Caco-2 (cell line): ENCODE data around the gene SIM1. TPM values are rescaled to one million over a fixed set of nuclear protein-coding genes. Genes with fewer than 3 reads are reported as not detected.

ENCODE experiments used
- BruUV-seq: library from RNA; stranded (reverse); fragments of 400-500 nt; replicated peaks from 2 replicates; lab custom pipeline; 2021; lab: Mats Ljungman, UMichigan
- CTCF ChIA-PET: fragments of 300-600 bp; sonication (Branson Sonifier 250); formaldehyde crosslinking; loops from one replicate; lab custom pipeline; 2022; ENCODE audit warnings: antibody characterized with exemption; lab: Charles Lee
- POLR2A ChIA-PET: fragments of 300-600 bp; sonication (Branson Sonifier 250); formaldehyde crosslinking; loops from one replicate; lab custom pipeline; 2022; ENCODE audit warnings: antibody characterized with exemption; lab: Charles Lee
- DNase-seq, 2 experiments: peaks; one replicate each; pipeline versions ENCODE4 v3.0.0 to v3.0.0-alpha.2; 2020 to 2022
- H3K27me3 ChIP-seq: replicated peaks from 2 replicates; pipeline ENCODE4 v1.6.0; 2011; ENCODE audit warnings: low read length; ENCODE audit not compliant: control insufficient read depth, insufficient read depth
- H3K36me3 ChIP-seq: 2 replicates; pipeline ENCODE4 v1.5.1; 2011; ENCODE audit warnings: low read length; ENCODE audit not compliant: control insufficient read depth, insufficient read depth
- H3K4me1 ChIP-seq: fragments of 250-450 bp; sonication (Bioruptor Pico); 2 replicates; pipeline ENCODE4 v1.5.1; 2020; ENCODE audit warnings: mild to moderate bottlenecking
- H3K4me3 ChIP-seq: 2 replicates; pipeline ENCODE4 v1.5.1; 2011; ENCODE audit warnings: low read depth, mild to moderate bottlenecking, control low read depth, low read length
- H3K9me3 ChIP-seq: fragments of 250-450 bp; sonication (Bioruptor Pico); 2 replicates; pipeline ENCODE4 v1.5.1; 2020; ENCODE audit warnings: mild to moderate bottlenecking, moderate library complexity
- H3K27ac Mint-ChIP-seq: one replicate; pipeline ENCODE4 v1.8.0; 2022; ENCODE audit warnings: mixed read lengths; ENCODE audit not compliant: unreplicated experiment
- H3K27me3 Mint-ChIP-seq: one replicate; pipeline ENCODE4 v1.8.0; 2022; ENCODE audit warnings: mixed read lengths; ENCODE audit not compliant: insufficient read depth, unreplicated experiment
- H3K36me3 Mint-ChIP-seq: one replicate; pipeline ENCODE4 v1.8.0; 2022; ENCODE audit warnings: mild to moderate bottlenecking, mixed read lengths; ENCODE audit not compliant: insufficient read depth, unreplicated experiment
- H3K4me1 Mint-ChIP-seq: one replicate; pipeline ENCODE4 v1.8.0; 2022; ENCODE audit warnings: low read depth, mixed read lengths; ENCODE audit not compliant: unreplicated experiment
- H3K4me3 Mint-ChIP-seq: one replicate; pipeline ENCODE4 v1.8.0; 2022; ENCODE audit warnings: mild to moderate bottlenecking, moderate library complexity, mixed read lengths; ENCODE audit not compliant: unreplicated experiment
- H3K9me3 Mint-ChIP-seq: one replicate; pipeline ENCODE4 v1.8.0; 2022; ENCODE audit warnings: mixed read lengths; ENCODE audit not compliant: unreplicated experiment
- CTCF ChIP-seq, 2 experiments: fragments of 200-600 bp in 1 of 2; IDR thresholded peaks; 1 replicate in 1 of 2; 2 replicates in 1 of 2; pipeline versions ENCODE4 v1.5.1 to v1.8.0; 2011 to 2022; ENCODE audit warnings: antibody characterized with exemption in 1 of 2, control low read depth in 1 of 2, inconsistent platforms in 1 of 2, low read depth in 1 of 2, low read length in 1 of 2, mild to moderate bottlenecking in 1 of 2, moderate library complexity in 1 of 2; ENCODE audit not compliant: insufficient read depth in 1 of 2, severe bottlenecking in 1 of 2, unreplicated experiment in 1 of 2
- intact Hi-C: fragments of 100-400 bp; cut with micrococcal nuclease; formaldehyde crosslinking; loops from one replicate; pipeline ENCODE4 v1.10.0; 2022; ENCODE audit not compliant: unreplicated experiment
- total RNA-seq: library from RNA; stranded (reverse); gene quantifications from 2 replicates; pipeline ENCODE4 v1.2.3, GENCODE V29; 2022

The SIM1 gene
- total RNA-seq, 1 experiment from 2014 or later = not detected

DNA sequence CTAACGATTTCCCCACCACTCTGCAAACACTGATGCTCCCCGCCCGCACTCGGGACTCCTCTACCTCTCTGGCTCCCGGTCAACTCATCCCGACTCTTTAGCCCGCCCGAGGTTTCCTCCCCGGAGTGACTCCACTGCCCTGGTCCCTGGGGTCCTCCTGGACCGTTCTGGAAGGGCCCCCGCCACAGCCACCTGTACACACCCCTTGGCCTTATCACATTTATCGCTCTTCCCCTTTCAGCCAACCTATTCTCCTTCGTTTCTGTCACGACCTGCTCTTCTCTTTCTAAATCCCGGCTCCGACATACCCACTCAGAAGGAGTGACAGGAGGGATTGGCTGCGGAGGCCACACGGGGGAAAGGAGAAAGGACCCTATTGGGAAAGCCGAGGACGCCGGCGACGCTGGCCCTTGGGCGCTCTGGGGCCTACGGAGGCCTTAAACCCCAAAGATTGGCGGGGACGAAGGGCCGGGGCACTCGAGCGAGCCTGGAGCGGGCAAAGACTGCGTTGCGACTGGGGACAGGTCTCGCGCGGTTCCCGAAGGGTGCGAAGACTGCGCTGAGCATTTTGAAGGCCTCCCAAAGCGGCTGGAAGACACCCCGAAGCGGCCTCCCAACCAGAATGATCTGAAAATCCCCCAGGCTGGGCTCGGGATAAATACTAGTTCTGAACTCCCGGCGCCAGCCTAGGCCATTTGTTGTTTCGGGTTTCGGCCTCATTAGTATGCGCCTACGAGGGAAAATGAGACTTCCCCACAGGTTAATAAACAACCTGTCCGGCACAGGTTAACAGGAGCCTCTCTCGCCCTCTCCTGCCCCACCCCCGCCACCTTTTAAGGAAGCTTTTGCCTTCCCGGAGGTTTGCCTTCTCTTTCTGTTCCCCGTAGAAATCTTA lies 9.2 kb downstream of the SIM1 start:
- no peaks in the 10 kb centered on the region for H3K27me3 ChIP-seq
- Mint-ChIP-seq H3K27me3 (no peaks in the 10 kb centered on the region), H3K36me3 (no peaks in the 10 kb centered on the region), H3K4me1 (no peaks in the 10 kb centered on the region), H3K27ac (no peak overlapping the region), H3K4me3 (no peak overlapping the region), H3K9me3 (peaks cover 11% of the 10 kb centered on the region)
- DNase-seq = no peak
- CTCF ChIA-PET = interaction anchor here (1.0 kb wide), 1 partner anchor 226 kb away, joined by 4 read pairs; no protein-coding TSS in a partner anchor
- H3K36me3 ChIP-seq = no peaks in the 10 kb centered on the region
- H3K9me3 ChIP-seq = no peaks in the 10 kb centered on the region
- H3K4me1 ChIP-seq = no peaks in the 10 kb centered on the region
- H3K4me3 ChIP-seq = no peak overlapping the region
- intact Hi-C loops = no loop called here
- no peak for TF ChIP-seq CTCF (IDR thresholded peaks at IDR 0.05; ENCODE audit: insufficient read depth in 1 of 2, low read depth in 1 of 2, low read length in 1 of 2, severe bottlenecking in 1 of 2, unreplicated experiment in 1 of 2)
- no TSS peak for BruUV-seq
- POLR2A ChIA-PET = no interaction called here

DNA sequence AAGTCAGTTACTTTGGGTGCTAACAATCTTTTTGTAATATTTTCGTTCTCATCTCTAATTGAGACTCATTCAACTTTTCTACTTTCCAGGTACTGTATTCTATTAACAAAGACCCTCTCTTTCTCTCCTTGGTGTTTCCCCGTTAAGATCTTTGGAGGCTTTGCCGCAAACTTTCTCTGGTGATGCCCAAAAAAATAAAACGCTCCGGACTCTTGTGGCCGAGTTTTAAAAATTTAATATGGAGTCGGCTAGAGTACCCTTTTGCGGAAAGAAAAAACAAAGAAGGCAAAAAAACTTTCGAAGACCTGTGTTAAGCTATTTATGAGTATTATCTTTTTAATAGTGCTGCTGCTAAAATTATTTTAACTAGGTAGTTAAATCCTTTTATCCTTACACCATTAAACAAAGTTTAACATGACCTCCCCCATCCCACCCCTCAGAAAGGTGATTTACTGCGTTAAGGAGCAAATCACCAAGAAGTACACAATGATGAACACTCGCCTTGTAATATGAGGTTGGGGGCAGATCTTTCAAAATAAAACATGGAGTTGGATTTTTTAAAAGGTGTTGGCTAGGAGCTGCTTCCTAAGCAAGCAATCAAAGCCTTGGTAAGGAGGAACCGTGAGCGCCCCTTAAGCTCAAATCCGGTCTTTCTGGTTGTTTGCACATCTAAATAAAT lies 10.0 kb downstream of the SIM1 start:
- no peaks in the 10 kb centered on the region for H3K36me3 ChIP-seq
- H3K27me3 Mint-ChIP-seq = no peaks in the 10 kb centered on the region
- H3K27me3 ChIP-seq = no peaks in the 10 kb centered on the region
- H3K4me3 ChIP-seq = no peak overlapping the region
- TF ChIP-seq CTCF (IDR thresholded peaks at IDR 0.05; ENCODE audit: insufficient read depth in 1 of 2, low read depth in 1 of 2, low read length in 1 of 2, severe bottlenecking in 1 of 2, unreplicated experiment in 1 of 2) = no peak
- no peak overlapping the region for H3K27ac Mint-ChIP-seq
- intact Hi-C loops = no loop called here
- no peaks in the 10 kb centered on the region for H3K36me3 Mint-ChIP-seq
- BruUV-seq = no TSS peak
- no peak overlapping the region for H3K4me3 Mint-ChIP-seq
- CTCF ChIA-PET = no interaction called here
- H3K9me3 ChIP-seq = no peaks in the 10 kb centered on the region
- peaks cover 11% of the 10 kb centered on the region for H3K9me3 Mint-ChIP-seq
- POLR2A ChIA-PET = no interaction called here
- no peaks in the 10 kb centered on the region for H3K4me1 Mint-ChIP-seq
- no peaks in the 10 kb centered on the region for H3K4me1 ChIP-seq
- no peak for DNase-seq

DNA sequence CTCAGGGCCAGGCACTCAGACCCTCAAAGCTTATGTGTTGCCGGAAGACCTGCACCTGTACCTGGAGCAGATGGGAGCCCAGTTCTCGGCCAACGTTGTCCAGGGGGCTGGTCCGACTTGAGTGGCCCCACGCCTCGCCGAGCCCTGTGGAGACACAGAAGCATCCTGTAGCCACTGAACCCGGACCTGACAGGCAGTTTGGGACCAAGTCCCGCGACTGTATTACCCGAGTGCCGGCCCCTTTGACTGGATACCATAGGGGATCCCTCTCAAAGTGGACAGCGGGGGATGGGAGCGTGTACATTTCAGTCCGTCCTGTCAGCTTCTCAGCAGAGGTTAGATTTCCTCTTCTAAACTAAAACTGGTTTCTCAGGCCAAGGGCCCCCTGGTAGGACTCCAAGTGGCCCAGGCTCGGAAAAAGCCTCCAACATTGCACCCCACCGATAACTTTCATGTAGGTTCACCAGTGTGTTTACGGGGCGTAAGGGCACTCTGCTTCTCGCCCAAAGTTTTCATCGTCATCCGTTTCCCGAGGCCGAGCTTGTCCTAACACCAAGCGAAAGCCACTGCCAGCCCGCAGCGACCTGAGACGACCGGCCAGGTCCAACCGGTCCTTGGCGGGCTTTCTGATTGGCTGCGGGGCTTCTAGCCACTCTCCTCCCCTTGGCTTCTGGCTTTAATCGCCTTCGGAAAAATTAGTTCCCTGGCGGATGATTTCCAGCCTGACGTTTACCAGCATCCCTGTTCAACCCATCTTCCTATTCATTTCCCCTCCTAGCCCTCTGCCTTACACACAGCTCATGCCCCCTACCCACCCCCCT lies 10.8 kb downstream of the SIM1 start:
- Histone ChIP-seq H3K4me3 (no peak overlapping the region), H3K27me3 (no peaks in the 10 kb centered on the region), H3K9me3 (no peaks in the 10 kb centered on the region), H3K4me1 (no peaks in the 10 kb centered on the region), H3K36me3 (no peaks in the 10 kb centered on the region)
- ChIA-PET CTCF (no interaction called here), POLR2A (no interaction called here)
- H3K27me3 Mint-ChIP-seq = no peaks in the 10 kb centered on the region
- no peak for TF ChIP-seq CTCF (IDR thresholded peaks at IDR 0.05; ENCODE audit: insufficient read depth in 1 of 2, low read depth in 1 of 2, low read length in 1 of 2, severe bottlenecking in 1 of 2, unreplicated experiment in 1 of 2)
- no peaks in the 10 kb centered on the region for H3K36me3 Mint-ChIP-seq
- no peak overlapping the region for H3K4me3 Mint-ChIP-seq
- intact Hi-C loops = no loop called here
- H3K9me3 Mint-ChIP-seq = peaks cover 11% of the 10 kb centered on the region
- no peak for DNase-seq
- H3K27ac Mint-ChIP-seq = no peak overlapping the region
- no TSS peak for BruUV-seq
- no peaks in the 10 kb centered on the region for H3K4me1 Mint-ChIP-seq
